ENCODE results near the gene KIR2DL3.
"Not testable (repeated sequence)": the region's sequence is repeated elsewhere in the genome, so short reads cannot be mapped to it uniquely, and the experiment has no call there.

KIR2DL3 gene

GRCh38 chr19:54747614-54748322 is 9.5 kb downstream of the KIR2DL3 start:
- not testable (repeated sequence) for DNase-seq

DNA sequence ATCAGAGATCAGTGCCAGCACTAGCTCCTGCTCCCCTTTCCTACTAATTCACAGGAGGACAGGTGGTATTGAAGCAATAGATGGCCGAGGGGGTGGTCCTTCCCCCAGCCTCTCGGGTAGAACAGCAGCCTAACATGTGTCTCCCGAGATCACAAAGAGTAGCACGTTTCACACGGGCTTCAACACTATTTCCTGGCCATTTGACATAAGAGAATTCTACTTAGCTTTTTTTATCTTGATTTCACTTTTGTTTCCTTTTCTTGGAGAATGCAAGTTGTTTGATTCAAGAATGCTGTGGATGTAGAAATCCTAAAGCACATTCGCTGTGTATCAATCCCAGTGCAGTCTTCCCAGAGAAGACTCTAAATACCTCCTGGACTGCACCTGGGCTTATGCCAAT is 12.0 kb downstream of the KIR2DL3 start:
- not testable (repeated sequence) for DNase-seq

DNA sequence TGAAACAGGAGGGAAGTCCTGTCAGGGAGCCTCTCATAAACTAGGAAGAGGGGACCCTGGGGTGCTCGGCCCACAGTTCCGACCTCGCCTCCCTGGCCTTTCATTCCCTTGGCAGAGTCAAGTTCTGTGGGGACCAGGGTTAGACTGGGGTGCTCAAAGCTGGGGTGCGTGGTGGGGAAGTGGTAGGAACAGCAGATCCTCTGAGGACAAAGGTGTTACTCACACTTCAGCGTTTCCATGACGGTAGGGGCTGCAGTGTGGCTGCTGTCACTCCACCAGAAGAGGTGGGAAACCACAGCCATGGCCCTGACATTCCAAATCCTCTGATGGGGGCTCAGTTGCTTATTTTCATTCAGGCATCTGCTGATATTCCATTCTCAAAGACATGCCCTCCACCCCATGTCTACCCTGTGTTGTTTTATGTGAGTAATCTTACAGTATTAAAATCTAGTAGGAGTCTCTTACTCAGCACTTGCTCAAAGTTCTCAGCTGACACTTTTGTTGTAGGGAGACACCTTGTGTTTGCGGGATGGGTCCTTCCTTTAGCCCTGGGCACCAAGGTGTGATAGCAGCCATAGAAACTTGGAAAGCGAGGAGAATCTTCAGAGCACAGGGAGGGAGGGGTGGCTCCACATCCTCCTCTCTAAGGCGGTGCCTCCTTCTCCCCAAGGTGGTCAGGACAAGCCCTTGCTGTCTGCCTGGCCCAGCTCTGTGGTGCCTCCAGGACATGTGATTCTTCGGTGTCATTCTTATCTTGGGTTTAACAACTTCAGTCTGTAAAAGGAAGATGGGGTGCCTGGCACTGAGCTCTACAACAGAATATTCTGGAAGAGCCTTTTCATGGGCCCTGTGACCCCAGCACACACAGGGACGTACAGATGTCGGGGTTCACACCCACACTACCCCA is 18.1 kb downstream of the KIR2DL3 start:
- not testable (repeated sequence) for DNase-seq

DNA sequence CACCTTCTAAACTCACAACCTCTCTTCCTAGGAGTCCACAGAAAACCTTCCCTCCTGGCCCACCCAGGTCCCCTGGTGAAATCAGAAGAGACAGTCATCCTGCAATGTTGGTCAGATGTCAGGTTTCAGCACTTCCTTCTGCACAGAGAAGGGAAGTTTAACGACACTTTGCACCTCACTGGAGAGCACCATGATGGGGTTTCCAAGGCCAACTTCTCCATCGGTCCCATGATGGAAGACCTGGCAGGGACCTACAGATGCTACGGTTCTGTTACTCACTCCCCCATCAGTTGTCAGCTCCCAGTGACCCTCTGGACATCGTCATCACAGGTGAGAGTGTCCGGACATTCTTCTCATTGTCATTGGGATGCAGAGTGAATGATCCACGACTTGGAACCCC is 20.3 kb downstream of the KIR2DL3 start:
- DNase-seq = not testable (repeated sequence)

DNA sequence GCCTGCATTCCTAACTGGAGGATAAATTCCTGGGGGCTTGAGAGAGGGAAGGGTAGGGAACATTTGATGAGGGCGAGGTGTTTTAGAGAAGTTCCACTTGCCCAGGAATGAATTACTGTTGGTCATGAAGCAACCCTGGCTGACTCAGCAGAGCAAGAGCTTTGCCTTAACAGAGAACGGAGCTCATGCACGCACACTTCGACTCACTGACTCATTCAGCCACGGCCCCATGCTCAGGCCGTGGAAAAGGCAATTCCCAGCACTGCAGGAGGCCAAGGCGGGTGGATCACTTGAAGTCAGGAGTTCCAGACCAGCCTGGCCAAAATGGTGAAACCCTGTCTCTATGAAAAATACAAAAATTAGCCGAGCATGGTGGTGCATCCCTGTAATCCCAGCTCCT is 25.9 kb downstream of the KIR2DL3 start:
- DNase-seq = not testable (repeated sequence)

DNA sequence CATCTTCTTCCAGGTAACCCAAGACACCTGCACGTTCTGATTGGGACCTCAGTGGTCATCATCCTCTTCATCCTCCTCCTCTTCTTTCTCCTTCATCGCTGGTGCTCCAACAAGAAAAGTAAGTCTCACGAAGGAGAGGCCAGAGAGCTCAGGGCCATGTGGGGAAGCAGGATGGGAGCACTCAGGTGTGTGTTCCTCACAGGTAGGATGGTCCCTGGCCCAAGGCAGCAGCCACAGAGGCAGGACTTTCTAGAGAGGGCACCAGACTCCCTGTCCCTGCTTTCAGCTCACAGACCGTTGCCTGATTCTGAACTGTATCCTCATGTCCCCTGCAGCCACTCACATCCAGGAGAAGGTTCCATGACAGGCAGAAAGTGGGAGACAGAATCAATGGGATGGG is 28.2 kb downstream of the KIR2DL3 start:
- not testable (repeated sequence) for DNase-seq

GRCh38 chr19:54769646-54770045 is 31.3 kb downstream of the KIR2DL3 start, which contains the start of gene KIR2DL1:
TSS of gene KIR2DL1 (plus strand) at chr19:54769793. CDS start at chr19:54769851, 58 bp downstream.
- DNase-seq = not testable (repeated sequence)

DNA sequence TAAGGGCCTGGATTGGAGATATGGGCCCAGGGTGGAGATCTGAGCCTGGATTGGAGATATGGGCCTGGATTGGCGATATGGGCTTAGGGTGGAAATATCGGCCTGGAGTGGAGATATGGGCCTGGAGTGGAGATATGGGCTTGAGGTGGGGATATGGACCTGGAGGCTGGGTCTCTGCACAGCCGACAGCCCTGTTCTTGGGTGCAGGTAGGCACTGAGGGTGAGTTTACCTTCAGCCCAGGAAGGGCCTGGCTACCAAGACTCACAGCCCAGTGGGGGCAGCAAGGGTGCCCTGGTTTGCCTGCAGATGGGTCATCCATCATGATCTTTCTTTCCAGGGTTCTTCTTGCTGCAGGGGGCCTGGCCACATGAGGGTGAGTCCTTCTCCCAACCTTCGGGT is 32.2 kb downstream of the KIR2DL3 start:
- not testable (repeated sequence) for DNase-seq

DNA sequence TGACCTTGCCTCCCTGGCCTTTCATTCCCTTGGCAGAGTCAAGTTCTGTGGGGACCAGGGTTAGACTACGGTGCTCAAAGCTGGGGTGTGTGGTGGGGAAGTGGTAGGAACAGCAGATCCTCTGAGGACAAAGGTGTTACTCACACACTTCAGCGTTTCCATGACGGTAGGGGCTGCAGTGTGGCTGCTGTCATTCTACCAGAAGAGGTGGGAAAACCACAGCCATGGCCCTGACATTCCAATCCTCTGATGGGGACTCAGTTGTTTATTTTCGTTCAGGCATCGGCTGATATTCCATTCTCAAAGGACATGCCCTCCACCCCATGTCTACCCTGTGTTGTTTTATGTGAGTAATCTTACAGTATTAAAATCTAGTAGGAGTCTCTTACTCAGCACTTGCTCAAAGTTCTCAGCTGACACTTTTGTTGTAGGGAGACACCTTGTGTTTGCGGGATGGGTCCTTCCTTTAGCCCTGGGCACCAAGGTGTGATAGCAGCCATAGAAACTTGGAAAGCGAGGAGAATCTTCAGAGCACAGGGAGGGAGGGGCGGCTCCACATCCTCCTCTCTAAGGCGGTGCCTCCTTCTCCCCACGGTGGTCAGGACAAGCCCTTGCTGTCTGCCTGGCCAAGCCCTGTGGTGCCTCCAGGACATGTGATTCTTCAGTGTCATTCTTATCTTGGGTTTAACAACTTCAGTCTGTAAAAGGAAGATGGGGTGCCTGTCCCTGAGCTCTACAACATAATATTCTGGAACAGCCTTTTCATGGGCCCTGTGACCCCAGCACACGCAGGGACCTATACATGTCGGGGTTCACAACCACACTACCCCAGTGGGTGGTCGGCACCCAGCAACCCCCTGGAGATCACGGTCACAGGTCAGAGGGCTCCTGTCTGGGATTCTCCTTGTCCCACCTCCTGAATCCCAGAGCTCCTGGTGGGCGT is 33.0 kb downstream of the KIR2DL3 start:
- DNase-seq = not testable (repeated sequence)

- not testable (repeated sequence) for DNase-seq
Observed at GRCh38 chr19:54772666-54773065, 34.4 kb downstream of the KIR2DL3 start.

GRCh38 chr19:54775095-54775815 is 36.9 kb downstream of the KIR2DL3 start:
- DNase-seq = not testable (repeated sequence)

GRCh38 chr19:54775830-54776229 is 37.5 kb downstream of the KIR2DL3 start:
- not testable (repeated sequence) for DNase-seq

DNA sequence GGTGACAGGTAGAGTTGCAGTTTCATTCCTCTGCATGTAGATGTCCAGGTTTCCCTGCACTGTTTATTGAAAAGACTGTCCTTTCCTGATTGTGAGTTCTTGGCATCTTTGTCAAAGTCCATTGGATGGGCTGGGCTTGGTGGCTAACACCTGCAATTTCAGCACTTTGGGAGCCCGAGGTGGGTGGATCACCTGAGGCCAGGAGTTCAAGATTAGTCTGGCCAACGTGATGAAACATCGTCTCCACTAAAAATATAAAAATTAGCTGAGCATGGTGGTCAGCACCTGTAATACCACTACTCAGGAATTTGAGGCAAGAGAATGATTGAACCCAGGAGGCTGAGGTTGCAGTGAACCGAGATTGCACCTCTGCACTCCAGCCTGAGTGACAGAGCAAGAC is 39.5 kb downstream of the KIR2DL3 start:
- not testable (repeated sequence) for DNase-seq

GRCh38 chr19:54778896-54779295 is 40.6 kb downstream of the KIR2DL3 start:
- DNase-seq = not testable (repeated sequence)

DNA sequence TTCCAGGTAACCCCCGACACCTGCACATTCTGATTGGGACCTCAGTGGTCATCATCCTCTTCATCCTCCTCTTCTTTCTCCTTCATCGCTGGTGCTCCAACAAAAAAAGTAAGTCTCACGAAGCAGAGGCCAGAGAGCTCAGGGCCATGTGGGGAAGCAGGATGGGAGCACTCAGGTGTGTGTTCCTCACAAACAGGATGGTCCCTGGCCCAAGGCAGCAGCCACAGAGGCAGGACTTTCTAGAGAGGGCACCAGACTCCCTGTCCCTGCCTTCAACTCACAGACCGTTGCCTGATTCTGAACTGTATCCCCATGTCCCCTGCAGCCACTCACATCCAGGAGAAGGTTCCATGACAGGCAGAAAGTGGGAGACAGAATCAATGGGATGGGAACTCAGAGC is 44.6 kb downstream of the KIR2DL3 start:
- not testable (repeated sequence) for DNase-seq

DNA sequence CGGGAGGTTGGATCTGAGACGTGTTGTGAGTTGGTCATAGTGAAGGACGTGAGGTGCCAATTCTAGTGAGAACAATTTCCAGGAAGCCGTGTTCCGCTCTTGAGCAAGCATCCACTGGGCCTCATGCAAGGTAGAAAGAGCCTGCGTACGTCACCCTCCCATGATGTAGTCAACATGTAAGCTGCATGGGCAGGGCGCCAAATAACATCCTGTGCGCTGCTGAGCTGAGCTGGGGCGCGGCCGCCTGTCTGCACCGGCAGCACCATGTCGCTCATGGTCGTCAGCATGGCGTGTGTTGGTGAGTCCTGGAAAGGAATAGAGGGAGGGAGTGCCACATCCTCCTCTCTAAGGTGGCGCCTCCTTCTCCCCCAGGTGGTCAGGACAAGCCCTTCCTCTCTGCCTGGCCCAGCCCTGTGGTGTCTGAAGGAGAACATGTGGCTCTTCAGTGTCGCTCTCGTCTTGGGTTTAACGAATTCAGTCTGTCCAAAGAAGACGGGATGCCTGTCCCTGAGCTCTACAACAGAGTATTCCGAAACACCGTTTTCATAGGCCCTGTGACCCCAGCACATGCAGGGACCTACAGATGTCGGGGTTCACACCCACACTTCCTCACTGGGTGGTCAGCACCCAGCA is 47.9 kb downstream of the KIR2DL3 start:
- not testable (repeated sequence) for DNase-seq

DNA sequence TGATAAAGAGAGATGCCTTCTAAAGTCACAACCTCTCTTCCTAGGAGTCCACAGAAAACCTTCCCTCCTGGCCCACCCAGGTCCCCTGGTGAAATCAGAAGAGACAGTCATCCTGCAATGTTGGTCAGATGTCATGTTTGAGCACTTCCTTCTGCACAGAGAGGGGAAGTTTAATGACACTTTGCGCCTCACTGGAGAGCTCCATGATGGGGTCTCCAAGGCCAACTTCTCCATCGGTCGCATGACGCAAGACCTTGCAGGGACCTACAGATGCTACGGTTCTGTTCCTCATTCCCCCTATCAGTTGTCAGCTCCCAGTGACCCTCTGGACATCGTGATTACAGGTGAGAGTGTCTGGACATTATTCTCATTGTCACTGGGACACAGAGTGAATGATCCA is 49.8 kb downstream of the KIR2DL3 start:
- DNase-seq = not testable (repeated sequence)

- DNase-seq = no peak
Observed at GRCh38 chr19:54790711-54791110, 52.4 kb downstream of the KIR2DL3 start.

DNA sequence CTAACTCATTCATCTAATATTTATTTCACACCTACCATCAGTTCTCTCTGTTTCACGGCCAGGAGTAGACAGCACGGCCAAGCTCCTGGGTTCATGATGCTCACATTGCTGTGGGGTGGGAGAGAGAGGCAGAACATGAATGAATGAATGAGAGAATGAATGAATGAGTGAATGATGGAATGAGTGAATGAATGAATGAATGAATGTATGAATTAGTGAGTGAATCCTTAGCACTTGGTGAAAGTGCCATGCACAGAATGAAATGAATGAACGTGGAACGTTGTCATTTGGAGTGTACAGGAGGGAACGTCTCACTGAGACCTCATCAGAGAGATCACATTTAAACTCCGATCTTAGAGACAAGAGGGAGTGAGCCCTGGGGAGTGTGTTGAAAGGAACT is 53.2 kb downstream of the KIR2DL3 start:
- no peak for DNase-seq

DNA sequence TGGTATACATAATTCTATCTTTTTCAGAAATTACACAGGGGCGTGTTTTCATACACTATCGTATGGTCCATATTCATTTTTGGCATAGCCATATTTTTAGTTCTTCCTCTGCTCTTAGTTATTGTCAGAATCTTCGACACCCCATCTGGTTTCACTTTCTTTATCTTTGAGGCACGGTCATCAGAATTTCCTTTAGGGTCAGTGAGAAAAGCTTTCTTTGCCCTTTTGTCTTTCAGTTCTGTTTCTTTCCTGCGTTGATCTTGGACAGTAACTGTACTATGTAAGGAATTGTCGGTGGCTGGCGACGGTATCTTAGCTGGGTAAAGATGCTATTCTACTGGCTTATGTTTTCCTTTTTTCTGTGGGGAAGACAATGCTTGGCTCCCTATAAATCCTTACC is 54.5 kb downstream of the KIR2DL3 start:
- no peak for DNase-seq

DNA sequence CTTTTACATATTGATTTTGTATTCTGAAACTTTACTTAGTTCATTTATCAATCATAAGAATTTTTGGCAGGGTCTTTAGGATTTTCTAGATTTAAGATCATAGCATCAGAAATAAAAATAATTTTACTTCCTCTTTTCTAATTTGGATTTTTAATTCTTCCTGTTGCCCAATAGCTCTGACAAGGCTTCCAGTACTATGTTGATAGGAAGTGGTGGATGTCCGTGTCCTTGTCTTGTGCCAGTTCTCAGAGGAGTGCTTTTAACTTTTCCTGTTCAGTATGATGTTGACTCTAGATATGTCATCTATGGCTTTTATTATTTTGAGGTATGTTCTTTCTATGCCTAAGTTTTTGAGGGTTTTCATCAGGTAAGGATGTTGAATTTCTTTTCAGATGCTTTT is 57.4 kb downstream of the KIR2DL3 start:
- DNase-seq = no peak

All from stimulated activated CD4-positive, alpha-beta T cell treated with anti-CD3 and anti-CD28 coated beads, Interleukin-4, amount 100 ng/mL, for 4 hours (primary cell).